ENCODE measurements around the gene ATG16L2. TPM values are rescaled to one million over a fixed set of nuclear protein-coding genes. Genes with fewer than 3 reads are reported as not detected.
"Not testable (repeated sequence)": the region's sequence is repeated elsewhere in the genome, so short reads cannot be mapped to it uniquely, and the experiment has no call there.

ATG16L2 gene
- total RNA-seq, 1 donor from 2014 or later: 15.3 TPM

- no peak for DNase-seq (ENCODE audit: low read depth)
These were observed 34.6 kb upstream of the ATG16L2 start for GRCh38 chr11:72779495-72780128.

GRCh38 chr11:72780296-72781062, 33.7 kb upstream of the ATG16L2 start:
- DNase-seq (ENCODE audit: low read depth): no peak

- no peak for DNase-seq (ENCODE audit: low read depth)
These were observed 33.2 kb upstream of the ATG16L2 start for GRCh38 chr11:72781063-72781312.

GRCh38 chr11:72781313-72782080, 32.7 kb upstream of the ATG16L2 start:
- DNase-seq (ENCODE audit: low read depth): no peak

GRCh38 chr11:72782081-72782920, 31.9 kb upstream of the ATG16L2 start:
- DNase-seq (ENCODE audit: low read depth): no peak

- no peak for DNase-seq (ENCODE audit: low read depth)
These were observed 30.9 kb upstream of the ATG16L2 start for GRCh38 chr11:72783144-72783905.

- no peak for DNase-seq (ENCODE audit: low read depth)
These were observed 29.5 kb upstream of the ATG16L2 start for GRCh38 chr11:72784662-72785061.

GRCh38 chr11:72786305-72787215, 27.7 kb upstream of the ATG16L2 start:
- no peak for DNase-seq (ENCODE audit: low read depth)

- DNase-seq (ENCODE audit: low read depth): no peak
These were observed 26.8 kb upstream of the ATG16L2 start for GRCh38 chr11:72787216-72788104.

- no peak for DNase-seq (ENCODE audit: low read depth)
These were observed 26.0 kb upstream of the ATG16L2 start for GRCh38 chr11:72788241-72788640.

- DNase-seq (ENCODE audit: low read depth): peak; percentile 43
These were observed 24.6 kb upstream of the ATG16L2 start for GRCh38 chr11:72789493-72790131.

GRCh38 chr11:72791228-72791627, 23.0 kb upstream of the ATG16L2 start:
- DNase-seq (ENCODE audit: low read depth): not testable (repeated sequence)

- DNase-seq (ENCODE audit: low read depth): no peak
These were observed 21.7 kb upstream of the ATG16L2 start for GRCh38 chr11:72792437-72793021.

- DNase-seq (ENCODE audit: low read depth): no peak
These were observed 21.2 kb upstream of the ATG16L2 start for GRCh38 chr11:72793076-72793424.

GRCh38 chr11:72793425-72794367, 20.5 kb upstream of the ATG16L2 start, which contains the start of gene STARD10:
STARD10 (minus strand) TSS chr11:72794047; CDS start chr11:72781181, 12,866 bp downstream.
- DNase-seq (ENCODE audit: low read depth): peak; percentile 86

- DNase-seq (ENCODE audit: low read depth): no peak
These were observed 15.8 kb upstream of the ATG16L2 start for GRCh38 chr11:72798361-72798760.

- DNase-seq (ENCODE audit: low read depth): no peak
These were observed 14.8 kb upstream of the ATG16L2 start for GRCh38 chr11:72799441-72799840.

All from renal cortical epithelial cell (primary cell).